ENCODE results near the gene NDUFS8.
A peak's percentile ranks its signal among the peaks of the same experiment; 100 is the strongest.

NDUFS8 gene

GRCh38 chr11:68051191-68052136 is 21.0 kb downstream of the NDUFS8 start:
- DNase-seq, result peak in 2 of 4 experiments; percentile 29 to 41

DNA sequence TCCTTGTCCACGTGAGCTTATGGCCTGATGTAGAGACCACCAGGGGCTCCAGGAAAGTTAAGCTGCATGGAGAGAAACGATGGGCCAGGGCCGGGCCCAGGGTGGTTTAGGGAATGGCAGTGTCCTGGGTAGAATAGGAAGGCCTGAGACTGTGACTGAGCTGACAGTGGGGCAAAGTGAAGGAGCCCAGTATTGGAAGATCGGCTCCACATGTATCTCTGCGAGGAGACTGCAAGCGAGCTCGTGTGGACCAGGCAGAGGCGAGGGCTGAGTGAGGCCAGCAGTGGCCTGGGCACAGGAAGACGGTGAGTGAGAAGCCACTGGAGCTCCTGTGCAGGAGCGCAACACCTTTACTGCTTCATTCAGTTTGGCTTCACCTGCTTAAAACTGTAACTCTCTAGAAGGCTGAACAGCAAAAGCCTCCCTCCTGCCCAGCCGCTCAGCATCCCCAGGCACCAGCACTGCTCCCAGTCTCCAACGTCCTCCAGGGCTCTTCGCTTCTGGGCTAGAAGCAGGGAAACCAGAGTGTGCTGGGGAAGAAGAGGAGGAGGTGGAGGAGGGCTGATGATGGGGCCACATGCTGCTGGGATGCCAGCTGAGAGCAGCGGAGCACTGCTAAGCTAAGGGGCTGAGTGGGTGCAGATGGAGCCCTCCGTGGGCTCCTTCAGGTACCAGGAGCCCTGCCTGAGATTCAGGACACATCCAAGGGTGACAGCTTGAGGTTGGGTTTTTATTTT is 21.8 kb downstream of the NDUFS8 start:
- no peak for DNase-seq

- DNase-seq, result peak in 2 of 4 experiments; percentile 33 to 54
Measured at GRCh38 chr11:68053117-68053516, 22.6 kb downstream of the NDUFS8 start.

- peak in 2 of 4 experiments; percentile 43 to 47 for DNase-seq
Measured at GRCh38 chr11:68053981-68054812, 23.7 kb downstream of the NDUFS8 start.

DNA sequence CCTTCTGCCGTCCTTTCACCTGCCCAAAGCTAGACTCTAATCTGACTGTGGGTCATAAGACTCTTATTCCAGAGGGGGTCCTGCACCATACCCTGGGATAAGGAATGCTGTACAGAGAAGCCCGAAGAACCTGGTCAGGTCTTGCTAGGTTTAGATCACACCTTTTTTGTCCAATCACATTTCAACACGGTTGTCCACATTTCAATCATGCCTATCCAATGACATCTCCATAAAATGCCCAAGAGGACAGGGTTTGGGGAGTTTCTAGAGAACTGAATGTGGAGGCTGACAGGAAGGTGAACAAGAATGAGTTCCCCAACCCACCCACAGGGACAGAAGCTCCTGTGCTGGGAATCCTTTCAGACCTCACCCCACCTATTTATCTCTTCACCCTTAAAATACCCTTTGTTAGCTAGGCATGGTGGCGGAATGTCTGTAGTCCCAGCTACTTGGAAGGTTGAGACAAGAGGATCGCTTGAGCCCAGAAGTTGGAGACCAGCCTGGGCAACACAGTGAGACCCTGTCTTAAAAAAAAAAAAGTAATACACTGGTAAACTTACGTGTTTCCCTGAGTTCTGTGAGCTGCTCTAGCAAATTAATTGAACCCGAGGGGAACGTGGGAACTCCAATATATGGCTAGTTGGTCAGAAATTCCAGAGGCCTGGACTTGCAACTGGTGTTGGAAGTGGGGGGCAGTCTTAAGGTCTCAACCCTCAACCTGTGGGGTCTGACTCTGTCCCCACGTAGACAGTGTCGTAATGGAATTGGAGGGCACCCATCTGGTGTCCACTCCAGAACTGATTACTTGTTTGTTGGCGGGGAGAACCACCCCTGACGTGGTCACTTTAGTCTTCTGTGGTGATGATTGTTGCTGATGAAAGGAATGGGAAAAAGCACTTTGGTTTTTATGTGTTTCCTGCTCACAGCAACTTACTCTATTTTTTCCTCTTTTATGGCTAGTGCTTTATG is 26.1 kb downstream of the NDUFS8 start:
- no peak for DNase-seq

DNA sequence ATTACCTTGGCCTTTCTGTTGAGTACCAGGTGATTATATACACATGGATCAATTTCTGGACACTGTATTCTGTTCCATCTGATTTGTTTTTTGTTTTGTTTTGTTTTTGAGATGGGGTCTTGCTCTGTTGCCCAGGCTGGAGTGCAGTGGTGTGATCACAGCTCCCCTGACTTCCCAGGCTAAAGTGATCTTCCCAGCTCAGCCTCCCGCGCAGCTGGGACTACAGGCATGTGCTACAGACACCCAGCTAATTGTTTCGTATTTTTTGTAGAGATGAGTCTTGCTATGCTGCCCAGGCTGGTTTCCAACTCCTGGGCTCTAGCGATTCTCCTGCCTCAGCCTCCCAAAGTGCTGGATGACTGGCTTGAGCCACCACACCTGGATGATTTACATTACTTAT is 27.3 kb downstream of the NDUFS8 start:
- no peak for DNase-seq

DNA sequence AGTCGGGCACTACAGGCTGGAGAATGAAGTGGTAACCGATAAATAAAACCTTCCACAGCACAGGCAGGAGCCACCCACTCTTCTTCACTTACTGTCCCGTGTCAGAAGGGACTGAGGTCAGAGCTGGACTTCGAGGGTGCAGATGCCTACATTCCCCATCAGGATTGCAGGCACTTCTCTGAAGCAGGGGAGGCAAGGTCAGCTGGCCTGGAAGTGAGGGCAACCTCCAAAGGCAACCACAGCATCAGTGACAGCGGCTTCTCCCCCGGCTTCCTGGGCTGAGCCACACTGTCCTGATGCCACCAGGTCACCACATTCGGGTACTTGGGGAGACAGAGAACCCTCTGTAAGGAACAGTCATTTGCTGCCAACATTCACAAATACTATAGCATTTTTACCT is 31.0 kb downstream of the NDUFS8 start:
- DNase-seq, result peak; percentile 52 to 80 (median 66)

GRCh38 chr11:68064926-68065325 is 34.4 kb downstream of the NDUFS8 start:
- peak; percentile 32 to 74 (median 58) for DNase-seq

DNA sequence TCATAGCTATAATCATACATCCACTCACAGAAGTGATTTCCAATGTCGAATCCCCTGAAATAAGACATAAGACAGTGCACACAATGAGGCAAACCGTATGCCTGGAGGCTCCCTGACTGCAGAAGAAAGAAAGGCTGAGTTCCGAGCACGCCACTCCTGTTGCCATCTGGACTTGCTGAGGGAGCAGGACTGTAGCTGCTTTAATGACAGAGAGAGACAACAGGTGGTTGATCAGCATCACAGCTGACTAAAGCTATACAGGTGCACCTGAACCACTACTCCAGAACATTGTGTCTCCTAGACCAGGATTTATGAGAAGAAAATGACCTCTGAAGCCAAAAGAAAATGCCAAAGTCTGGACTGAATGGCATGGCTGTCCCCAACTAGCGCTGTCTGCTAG is 35.4 kb downstream of the NDUFS8 start:
- DNase-seq, result no peak

DNA sequence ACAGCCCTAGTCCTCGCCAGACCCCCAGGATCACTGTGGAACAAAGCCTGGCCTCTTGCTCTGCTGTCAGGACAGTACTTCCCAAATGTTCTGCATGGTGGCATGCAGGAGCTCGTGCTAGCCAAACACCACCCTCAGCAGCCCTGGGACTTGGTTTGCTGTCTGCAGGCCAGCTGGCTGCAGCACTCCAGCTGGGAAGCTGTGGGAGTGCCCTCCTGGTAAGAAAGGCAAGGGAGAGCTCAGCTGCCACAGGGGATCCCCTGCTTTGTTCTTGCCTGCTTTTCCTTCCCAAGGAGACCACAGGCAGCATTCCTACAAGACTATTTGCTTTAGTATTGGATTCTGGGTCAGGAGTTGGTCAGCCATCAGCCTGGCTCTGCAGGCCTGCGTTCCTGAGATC is 36.3 kb downstream of the NDUFS8 start:
- no peak for DNase-seq

- DNase-seq, result no peak
Measured at GRCh38 chr11:68067991-68068390, 37.5 kb downstream of the NDUFS8 start.

GRCh38 chr11:68071281-68072048 is 41.0 kb downstream of the NDUFS8 start:
- peak; percentile 25 to 53 (median 46) for DNase-seq

- no peak for DNase-seq
Measured at GRCh38 chr11:68074584-68075352, 44.3 kb downstream of the NDUFS8 start.

GRCh38 chr11:68076371-68077042 is 46.0 kb downstream of the NDUFS8 start:
- DNase-seq, result no peak

- DNase-seq, result no peak
Measured at GRCh38 chr11:68077617-68078582, 47.4 kb downstream of the NDUFS8 start.

DNA sequence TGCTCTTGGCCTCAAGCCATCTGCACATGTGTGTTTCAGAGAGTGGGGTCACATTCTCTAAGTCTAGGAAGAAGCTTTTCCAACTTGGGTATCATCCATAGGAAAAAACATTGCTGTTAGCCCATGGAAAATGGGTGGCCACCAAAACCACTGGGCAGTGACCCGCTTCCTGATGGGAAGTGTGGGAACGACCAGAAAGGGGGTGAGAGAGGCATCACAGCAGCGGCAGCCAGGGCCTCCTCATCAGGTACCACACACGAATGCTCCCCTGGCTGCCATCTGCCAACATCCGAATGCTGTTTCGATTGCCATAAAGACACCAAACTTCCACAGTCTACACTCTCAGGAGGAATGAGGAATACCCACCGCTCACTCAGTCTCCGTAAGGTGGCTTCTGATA is 50.4 kb downstream of the NDUFS8 start:
- no peak for DNase-seq

DNA sequence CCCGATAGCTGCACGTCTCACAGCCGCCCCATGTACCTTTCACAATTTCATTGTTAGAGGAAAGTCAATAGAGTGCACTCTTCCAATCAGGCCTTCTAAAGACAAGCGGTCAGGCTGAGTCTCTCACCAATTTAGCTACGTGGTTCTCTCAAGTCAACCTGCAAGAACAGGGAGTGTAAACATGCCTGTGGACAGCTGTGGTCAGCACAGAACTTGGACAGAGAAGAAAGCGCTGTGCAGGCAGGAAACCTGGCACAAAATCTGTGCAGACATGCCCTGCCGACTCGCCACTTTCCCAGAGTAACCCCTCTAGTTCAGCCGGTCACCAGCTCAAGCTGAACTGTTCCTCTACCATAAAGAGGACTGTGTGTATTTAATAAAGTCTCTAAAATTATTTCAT is 51.2 kb downstream of the NDUFS8 start:
- DNase-seq, result no peak

DNA sequence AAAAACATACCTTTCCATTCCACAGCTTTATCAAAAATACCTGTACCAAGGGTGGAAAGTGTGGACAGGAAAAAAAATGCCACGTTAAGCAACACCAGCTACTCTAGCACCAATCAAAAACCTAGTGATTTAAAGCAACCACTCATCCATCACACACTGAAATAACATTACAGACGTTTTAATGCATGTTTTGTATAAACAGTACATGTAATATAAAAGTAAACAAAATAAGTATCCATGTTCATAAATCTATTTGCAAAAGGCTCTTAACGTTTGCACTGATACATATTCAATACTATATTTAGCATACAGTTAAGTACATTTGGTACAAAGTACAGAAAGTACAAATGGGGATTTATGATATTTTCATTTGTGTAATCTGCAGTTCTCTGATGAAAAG is 52.0 kb downstream of the NDUFS8 start:
- DNase-seq, result no peak

Data from suppressor macrophage (primary cell).